ENCODE measurements around the gene NHP2. TPM values are rescaled to one million over a fixed set of nuclear protein-coding genes. Genes with fewer than 3 reads are reported as not detected.

The NHP2 gene
- polyA plus RNA-seq, 3 donors = 68.9 to 139 (median 108) TPM

- DNase-seq = no peak
- TF ChIP-seq, protein P1, sequence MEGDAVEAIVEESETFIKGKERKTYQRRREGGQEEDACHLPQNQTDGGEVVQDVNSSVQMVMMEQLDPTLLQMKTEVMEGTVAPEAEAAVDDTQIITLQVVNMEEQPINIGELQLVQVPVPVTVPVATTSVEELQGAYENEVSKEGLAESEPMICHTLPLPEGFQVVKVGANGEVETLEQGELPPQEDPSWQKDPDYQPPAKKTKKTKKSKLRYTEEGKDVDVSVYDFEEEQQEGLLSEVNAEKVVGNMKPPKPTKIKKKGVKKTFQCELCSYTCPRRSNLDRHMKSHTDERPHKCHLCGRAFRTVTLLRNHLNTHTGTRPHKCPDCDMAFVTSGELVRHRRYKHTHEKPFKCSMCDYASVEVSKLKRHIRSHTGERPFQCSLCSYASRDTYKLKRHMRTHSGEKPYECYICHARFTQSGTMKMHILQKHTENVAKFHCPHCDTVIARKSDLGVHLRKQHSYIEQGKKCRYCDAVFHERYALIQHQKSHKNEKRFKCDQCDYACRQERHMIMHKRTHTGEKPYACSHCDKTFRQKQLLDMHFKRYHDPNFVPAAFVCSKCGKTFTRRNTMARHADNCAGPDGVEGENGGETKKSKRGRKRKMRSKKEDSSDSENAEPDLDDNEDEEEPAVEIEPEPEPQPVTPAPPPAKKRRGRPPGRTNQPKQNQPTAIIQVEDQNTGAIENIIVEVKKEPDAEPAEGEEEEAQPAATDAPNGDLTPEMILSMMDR (IDR thresholded peaks at IDR 0.05) = no peak
- Mint-ChIP-seq H3K36me3 (peaks cover 85% of the 10 kb centered on the region in 2 donors), H3K27ac (peak overlapping the region in 1 of 7 donors; percentile 30), H3K4me1 (peaks cover 7% of the 10 kb centered on the region), H3K9me3 (peaks cover 0 to 1% (median 0%) of the 10 kb centered on the region in 7 donors), H3K4me3 (no peak overlapping the region), H3K27me3 (ENCODE audit: low read depth in 3 of 3) (no peaks in the 10 kb centered on the region)
- H4K20me1 ChIP-seq (ENCODE audit: insufficient read depth, low read length) = peaks cover 9% of the 10 kb centered on the region
- intact Hi-C loops (cut with micrococcal nuclease) = loop anchor here in 1 of 2 donors (5.0 kb wide), 1 partner anchor 70 kb away; no protein-coding TSS in a partner anchor
- no peaks in the 10 kb centered on the region for H3K4me1 ChIP-seq (ENCODE audit: control insufficient read depth in 1 of 2, insufficient read depth in 2 of 2, low read length in 2 of 2)
- 87% methylated on average over 11 of the region's 15 CpGs for WGBS (ENCODE audit: insufficient coverage)
- no peaks in the 10 kb centered on the region for H3K79me2 ChIP-seq (ENCODE audit: insufficient read depth, low read length)
- no peaks in the 10 kb centered on the region for H3K9me3 ChIP-seq (replicated peaks in 1 of 2; ENCODE audit: control insufficient read depth in 1 of 2, insufficient read depth in 1 of 2, low read length in 2 of 2)
- H3K4me2 ChIP-seq (replicated peaks; ENCODE audit: extremely low read depth, low read length, poor library complexity, severe bottlenecking) = no peak overlapping the region
- no peak overlapping the region for H3K9ac ChIP-seq (ENCODE audit: insufficient read depth, low read length, poor library complexity, severe bottlenecking)
- H3K36me3 ChIP-seq (replicated peaks in 1 of 2; ENCODE audit: control insufficient read depth in 1 of 2, insufficient read depth in 2 of 2, low read length in 2 of 2) = peaks cover 76 to 86% of the 10 kb centered on the region in 2 donors
- H3K27me3 ChIP-seq (ENCODE audit: control insufficient read depth in 2 of 2, insufficient read depth in 2 of 2, low read length in 2 of 2) = no peaks in the 10 kb centered on the region
- H3K4me3 ChIP-seq (replicated peaks in 1 of 3; ENCODE audit: low read depth in 2 of 3, low read length in 3 of 3) = no peak overlapping the region
- no peak overlapping the region for H2AFZ ChIP-seq (ENCODE audit: insufficient read depth, low read depth, low read length, poor library complexity, severe bottlenecking)
- H3K27ac ChIP-seq (ENCODE audit: low read depth in 1 of 2, low read length in 2 of 2) = no peak overlapping the region
Measured at GRCh38 chr5:178147406-178147805, 6.3 kb downstream of the NHP2 start.

- Histone ChIP-seq H4K20me1 (ENCODE audit: insufficient read depth, low read length) (peaks cover 9% of the 10 kb centered on the region), H3K27ac (ENCODE audit: low read depth in 1 of 2, low read length in 2 of 2) (no peak overlapping the region), H2AFZ (ENCODE audit: insufficient read depth, low read depth, low read length, poor library complexity, severe bottlenecking) (no peak overlapping the region), H3K27me3 (ENCODE audit: control insufficient read depth in 2 of 2, insufficient read depth in 2 of 2, low read length in 2 of 2) (no peaks in the 10 kb centered on the region), H3K4me3 (replicated peaks in 1 of 3; ENCODE audit: low read depth in 2 of 3, low read length in 3 of 3) (no peak overlapping the region), H3K9me3 (replicated peaks in 1 of 2; ENCODE audit: control insufficient read depth in 1 of 2, insufficient read depth in 1 of 2, low read length in 2 of 2) (no peaks in the 10 kb centered on the region), H3K9ac (ENCODE audit: insufficient read depth, low read length, poor library complexity, severe bottlenecking) (no peak overlapping the region), H3K79me2 (ENCODE audit: insufficient read depth, low read length) (no peaks in the 10 kb centered on the region), H3K36me3 (replicated peaks in 1 of 2; ENCODE audit: control insufficient read depth in 1 of 2, insufficient read depth in 2 of 2, low read length in 2 of 2) (peaks cover 79 to 97% of the 10 kb centered on the region in 2 donors), H3K4me2 (replicated peaks; ENCODE audit: extremely low read depth, low read length, poor library complexity, severe bottlenecking) (no peak overlapping the region), H3K4me1 (ENCODE audit: control insufficient read depth in 1 of 2, insufficient read depth in 2 of 2, low read length in 2 of 2) (no peaks in the 10 kb centered on the region)
- H3K27ac Mint-ChIP-seq = peak overlapping the region in 2 of 7 donors; percentile 21 to 30
- TF ChIP-seq, protein P1 (IDR thresholded peaks at IDR 0.05) = peak; percentile 75
- intact Hi-C loops (cut with micrococcal nuclease) = loop anchor here in 1 of 2 donors (5.0 kb wide), 1 partner anchor 69 kb away; no protein-coding TSS in a partner anchor
- H3K4me3 Mint-ChIP-seq = no peak overlapping the region
- H3K36me3 Mint-ChIP-seq = peaks cover 89 to 97% of the 10 kb centered on the region in 2 donors
- H3K9me3 Mint-ChIP-seq = peaks cover 0 to 1% (median 0%) of the 10 kb centered on the region in 7 donors
- no peaks in the 10 kb centered on the region for H3K4me1 Mint-ChIP-seq
- 71% methylated on average over 9 of the region's 14 CpGs for WGBS (ENCODE audit: insufficient coverage)
- DNase-seq = peak in 2 of 3 donors; percentile 24 to 30
- no peaks in the 10 kb centered on the region for H3K27me3 Mint-ChIP-seq (ENCODE audit: low read depth in 3 of 3)
Measured at GRCh38 chr5:178145965-178146820, 7.5 kb downstream of the NHP2 start.

Data from CD14-positive monocyte (primary cell).